Stimulated activated CD4-positive, alpha-beta T cell treated with anti-CD3 and anti-CD28 coated beads, TNF-alpha, amount 100 ng/mL, for 48 hours (primary cell): ENCODE measurements around the gene ATP11A.
"Not testable (repeated sequence)": the region's sequence is repeated elsewhere in the genome, so short reads cannot be mapped to it uniquely, and the experiment has no call there.

ENCODE experiments used
- DNase-seq, 3 donors: peaks; one replicate each; pipeline ENCODE4 v3.0.0-alpha.2; 2020; ENCODE audit warnings: low read depth in 3 of 3

ATP11A gene

GRCh38 chr13:112857914-112858490 lies 168.2 kb downstream of the ATP11A start:
- DNase-seq: no peak

GRCh38 chr13:112859128-112859816 lies 169.4 kb downstream of the ATP11A start:
- no peak for DNase-seq

- DNase-seq: no peak
Observed at GRCh38 chr13:112859817-112860190, 170.0 kb downstream of the ATP11A start.

- DNase-seq: no peak
Observed at GRCh38 chr13:112861876-112862615, 172.2 kb downstream of the ATP11A start.

- not testable (repeated sequence) for DNase-seq
Observed at GRCh38 chr13:112863356-112863755, 173.5 kb downstream of the ATP11A start.

- DNase-seq: not testable (repeated sequence)
Observed at GRCh38 chr13:112865478-112865877, 175.6 kb downstream of the ATP11A start.

- DNase-seq: no peak
Observed at GRCh38 chr13:112867301-112867711, 177.5 kb downstream of the ATP11A start.

GRCh38 chr13:112868308-112868707 lies 178.5 kb downstream of the ATP11A start:
- DNase-seq: no peak

GRCh38 chr13:112869202-112870050 lies 179.6 kb downstream of the ATP11A start:
- no peak for DNase-seq

GRCh38 chr13:112870051-112870331 lies 180.2 kb downstream of the ATP11A start:
- DNase-seq: no peak

- no peak for DNase-seq
Observed at GRCh38 chr13:112870737-112871287, 181.0 kb downstream of the ATP11A start.

- DNase-seq: no peak
Observed at GRCh38 chr13:112871742-112872141, 181.9 kb downstream of the ATP11A start.

GRCh38 chr13:112872657-112873631 lies 183.1 kb downstream of the ATP11A start:
- not testable (repeated sequence) for DNase-seq

GRCh38 chr13:112873851-112874750 lies 184.3 kb downstream of the ATP11A start:
- DNase-seq: peak; percentile 33 to 73 (median 56)

- no peak for DNase-seq
Observed at GRCh38 chr13:112874751-112875300, 185.0 kb downstream of the ATP11A start.

- DNase-seq: no peak
Observed at GRCh38 chr13:112875627-112876026, 185.8 kb downstream of the ATP11A start.

- DNase-seq: no peak
Observed at GRCh38 chr13:112876305-112877000, 186.6 kb downstream of the ATP11A start.

GRCh38 chr13:112877066-112877465 lies 187.2 kb downstream of the ATP11A start:
- DNase-seq: no peak

- DNase-seq: no peak
Observed at GRCh38 chr13:112877539-112877938, 187.7 kb downstream of the ATP11A start.
